IMR-90 (cell line): Measurements from ENCODE around the gene ZNF134. TPM values are rescaled to one million over a fixed set of nuclear protein-coding genes. Genes with fewer than 3 reads are reported as not detected.

Source experiments
- ATAC-seq: fragments of 200-7000 bp; cut with Tn5 transposase; 2 replicates; pipeline ENCODE4 v1.9.1; 2020; ENCODE audit warnings: low read depth, mild to moderate bottlenecking, moderate library complexity
- BruUV-seq: library from RNA; stranded (reverse); fragments of 400-500 nt; replicated peaks from 2 replicates; lab custom pipeline; 2021; lab: Mats Ljungman, UMichigan
- CTCF ChIA-PET: fragments of 300-600 bp; formaldehyde crosslinking; extraction: SDS; loops from one replicate; lab custom pipeline; 2021; ENCODE audit warnings: antibody characterized with exemption; lab: Yijun Ruan, JAX
- POLR2A ChIA-PET: fragments of 300-600 bp; sonication (Branson Sonifier 250); formaldehyde crosslinking; loops from one replicate; lab custom pipeline; 2022; ENCODE audit warnings: antibody characterized with exemption; ENCODE audit not compliant: unreplicated experiment; lab: Charles Lee
- DNase-seq: peaks from one replicate; pipeline ENCODE4 v3.0.0; 2013
- H2AFZ ChIP-seq: replicated peaks from 2 replicates; pipeline ENCODE3; 2013; ENCODE audit warnings: low read length, mild to moderate bottlenecking; ENCODE audit not compliant: poor library complexity
- H2AK5ac ChIP-seq: 2 replicates; pipeline ENCODE4 v1.6.1; 2013; ENCODE audit warnings: low read depth, low read length, inconsistent platforms
- H2AK9ac ChIP-seq: replicated peaks from 2 replicates; pipeline ENCODE3; 2013; ENCODE audit warnings: mild to moderate bottlenecking, low read depth, low read length, moderate library complexity; ENCODE audit not compliant: poor library complexity
- H2BK120ac ChIP-seq: 2 replicates; pipeline ENCODE4 v1.6.1; 2013; ENCODE audit warnings: low read depth, low read length, inconsistent platforms
- H2BK15ac ChIP-seq: 3 replicates; pipeline ENCODE4 v1.6.1; 2013; ENCODE audit warnings: low read depth, low read length, inconsistent platforms
- H2BK20ac ChIP-seq: 2 replicates; pipeline ENCODE4 v1.6.1; 2013; ENCODE audit warnings: low read depth, mild to moderate bottlenecking, inconsistent platforms, low read length, moderate library complexity
- H2BK5ac ChIP-seq: 2 replicates; pipeline ENCODE4 v1.6.1; 2013; ENCODE audit warnings: mild to moderate bottlenecking, low read depth, low read length, inconsistent platforms; ENCODE audit not compliant: poor library complexity, severe bottlenecking
- H3K14ac ChIP-seq: replicated peaks from 2 replicates; pipeline ENCODE4 v1.6.1; 2013; ENCODE audit warnings: low read depth, low read length, inconsistent platforms
- H3K18ac ChIP-seq: 2 replicates; pipeline ENCODE4 v1.6.1; 2013; ENCODE audit warnings: low read depth, low read length, control low read depth
- H3K23ac ChIP-seq: 2 replicates; pipeline ENCODE4 v1.6.1; 2013; ENCODE audit warnings: low read depth, low read length, inconsistent platforms
- H3K27ac ChIP-seq: 2 replicates; pipeline ENCODE4 v1.5.1; 2013; ENCODE audit warnings: mild to moderate bottlenecking, control low read depth, low read length; ENCODE audit not compliant: insufficient read depth
- H3K27me3 ChIP-seq: 2 replicates; pipeline ENCODE4 v1.6.1; 2013; ENCODE audit warnings: low read length; ENCODE audit not compliant: control insufficient read depth, insufficient read depth
- H3K36me3 ChIP-seq: 2 replicates; pipeline ENCODE4 v1.6.1; 2013; ENCODE audit warnings: low read length, mixed read lengths; ENCODE audit not compliant: control insufficient read depth, insufficient read depth
- H3K4ac ChIP-seq: 2 replicates; pipeline ENCODE4 v1.6.1; 2013; ENCODE audit warnings: low read depth, low read length, inconsistent platforms
- H3K4me1 ChIP-seq: 2 replicates; pipeline ENCODE4 v1.6.1; 2013; ENCODE audit warnings: low read length, mixed read lengths; ENCODE audit not compliant: control insufficient read depth, insufficient read depth
- H3K4me2 ChIP-seq: 2 replicates; pipeline ENCODE4 v1.6.1; 2013; ENCODE audit warnings: low read depth, mild to moderate bottlenecking, control low read depth, low read length, moderate library complexity
- H3K4me3 ChIP-seq: 2 replicates; pipeline ENCODE4 v1.5.1; 2013; ENCODE audit warnings: low read depth, mild to moderate bottlenecking, control low read depth, low read length, moderate library complexity; ENCODE audit not compliant: insufficient read depth
- H3K56ac ChIP-seq: 2 replicates; pipeline ENCODE4 v1.6.1; 2013; ENCODE audit warnings: low read length, inconsistent platforms; ENCODE audit not compliant: insufficient read depth; ENCODE audit errors: extremely low read depth
- H3K79me1 ChIP-seq, 2 experiments: 2 replicates each; pipeline ENCODE4 v1.6.1; 2013; ENCODE audit warnings: low read length in 2 of 2, inconsistent platforms in 1 of 2, low read depth in 1 of 2
- H3K9ac ChIP-seq: 2 replicates; pipeline ENCODE4 v1.6.1; 2013; ENCODE audit warnings: low read depth, low read length, control low read depth
- H3K9me1 ChIP-seq: 2 replicates; pipeline ENCODE4 v1.6.1; 2013; ENCODE audit warnings: low read length, inconsistent platforms; ENCODE audit not compliant: insufficient read depth
- H3K9me3 ChIP-seq: 2 replicates; pipeline ENCODE4 v1.6.1; 2013; ENCODE audit warnings: low read length; ENCODE audit not compliant: control insufficient read depth, insufficient read depth
- H4K20me1 ChIP-seq: 2 replicates; pipeline ENCODE4 v1.6.1; 2013; ENCODE audit warnings: low read length, inconsistent platforms; ENCODE audit not compliant: insufficient read depth
- H4K5ac ChIP-seq: 2 replicates; pipeline ENCODE4 v1.6.1; 2013; ENCODE audit warnings: mild to moderate bottlenecking, low read depth, low read length, control low read depth
- H4K8ac ChIP-seq, 2 experiments: 2 replicates each; pipeline ENCODE4 v1.6.1; 2013; ENCODE audit warnings: low read depth in 2 of 2, low read length in 2 of 2, control low read depth in 1 of 2, inconsistent platforms in 1 of 2
- H4K91ac ChIP-seq: 2 replicates; pipeline ENCODE4 v1.6.1; 2013; ENCODE audit warnings: low read depth, low read length, inconsistent platforms; ENCODE audit not compliant: insufficient read depth
- BHLHE40 ChIP-seq: fragments of 150-350 bp; IDR thresholded peaks from 2 replicates; pipeline ENCODE4 v1.6.1; 2016; ENCODE audit warnings: mild to moderate bottlenecking, low read depth, low read length
- CEBPB ChIP-seq: IDR thresholded peaks from 2 replicates; pipeline ENCODE4 v1.6.1; 2012; ENCODE audit warnings: low read depth, low read length, improper control_type of control experiment
- CHD1 ChIP-seq: IDR thresholded peaks from 2 replicates; pipeline ENCODE4 v1.6.1; 2012; ENCODE audit warnings: low read depth, low read length, improper control_type of control experiment
- FOS ChIP-seq: fragments of 150-350 bp; IDR thresholded peaks from 2 replicates; pipeline ENCODE4 v1.6.1; 2016; ENCODE audit warnings: low read depth, low read length
- MAFK ChIP-seq: IDR thresholded peaks from 2 replicates; pipeline ENCODE4 v1.6.1; 2012; ENCODE audit warnings: low read depth, low read length, improper control_type of control experiment
- MAZ ChIP-seq: IDR thresholded peaks from 2 replicates; pipeline ENCODE4 v1.6.1; 2012; ENCODE audit warnings: low read depth, mild to moderate bottlenecking, low read length, improper control_type of control experiment, moderate library complexity, borderline replicate concordance
- MXI1 ChIP-seq: IDR thresholded peaks from 2 replicates; pipeline ENCODE4 v1.6.1; 2012; ENCODE audit warnings: low read depth, mild to moderate bottlenecking, low read length, moderate library complexity, borderline replicate concordance
- NFE2L2 ChIP-seq: fragments of 150-350 bp; IDR thresholded peaks from 2 replicates; pipeline ENCODE4 v1.6.1; 2016; ENCODE audit warnings: low read depth, mild to moderate bottlenecking, low read length
- POLR2A ChIP-seq: IDR thresholded peaks from 2 replicates; pipeline ENCODE4 v1.6.1; 2012; ENCODE audit warnings: mild to moderate bottlenecking, low read depth, low read length
- RAD21 ChIP-seq: IDR thresholded peaks from 2 replicates; pipeline ENCODE4 v1.6.1; 2012; ENCODE audit warnings: low read length, improper control_type of control experiment
- RCOR1 ChIP-seq: IDR thresholded peaks from 2 replicates; pipeline ENCODE4 v1.6.1; 2012; ENCODE audit warnings: mild to moderate bottlenecking, low read length, improper control_type of control experiment; ENCODE audit not compliant: insufficient replicate concordance
- RFX5 ChIP-seq: IDR thresholded peaks from 2 replicates; pipeline ENCODE4 v1.8.0; 2012; ENCODE audit warnings: low read depth, mild to moderate bottlenecking, low read length, moderate library complexity
- SMC3 ChIP-seq: fragments of 150-350 bp; IDR thresholded peaks from 2 replicates; pipeline ENCODE4 v1.6.1; 2016; ENCODE audit warnings: low read depth, mild to moderate bottlenecking, antibody characterized with exemption, low read length, moderate library complexity
- dilution Hi-C: fragments of 300-500 bp; cut with HindIII; formaldehyde crosslinking; loops from one replicate; pipeline ENCODE4 v1.14.3; 2018; ENCODE audit warnings: low sequenced_read_pairs; ENCODE audit not compliant: unreplicated experiment
- in situ Hi-C: fragments of 300-500 bp; cut with MboI; formaldehyde crosslinking; loops from 3 replicates; pipeline ENCODE4 v1.14.3; 2019; ENCODE audit warnings: low sequenced_read_pairs, inconsistent platforms, mixed read lengths
- intact Hi-C: fragments of 100-400 bp; cut with micrococcal nuclease; formaldehyde crosslinking; loops from 2 replicates; pipeline ENCODE4 v1.10.0; 2022
- polyA plus RNA-seq, 3 experiments: library from polyadenylated mRNA; depleted of rRNA; stranded (reverse); fragments of >200 nt; gene quantifications; 2 replicates each; pipeline ENCODE4 v1.2.3, GENCODE V29; 2012; ENCODE audit warnings: low replicate concordance in 1 of 3
- total RNA-seq: library from RNA; depleted of rRNA; stranded (reverse); fragments of >200 nt; gene quantifications from 2 replicates; pipeline ENCODE4 v1.2.3, GENCODE V29; 2012
- TF ChIP-seq, protein P1 (sequence below): fragments of 150-350 bp; IDR thresholded peaks from 2 replicates; pipeline ENCODE4 v1.6.1; 2016; ENCODE audit warnings: low read depth, mild to moderate bottlenecking, low read length, moderate library complexity, borderline replicate concordance
- TF ChIP-seq, protein P2 (sequence below): conservative IDR thresholded peaks from 2 replicates; pipeline ENCODE4 v1.5.1; 2012; ENCODE audit warnings: mild to moderate bottlenecking, low read depth, low read length, improper control_type of control experiment
- TF ChIP-seq, protein P3 (sequence below): fragments of 150-350 bp; IDR thresholded peaks from 2 replicates; pipeline ENCODE4 v1.6.1; 2017; ENCODE audit warnings: mild to moderate bottlenecking, antibody characterized with exemption, low read length, low read depth

The ZNF134 gene
- total and polyA plus RNA-seq, 2 of the 4 experiments (the other 2 are of a cell fraction): 6.2 to 31.0 TPM

DNA sequence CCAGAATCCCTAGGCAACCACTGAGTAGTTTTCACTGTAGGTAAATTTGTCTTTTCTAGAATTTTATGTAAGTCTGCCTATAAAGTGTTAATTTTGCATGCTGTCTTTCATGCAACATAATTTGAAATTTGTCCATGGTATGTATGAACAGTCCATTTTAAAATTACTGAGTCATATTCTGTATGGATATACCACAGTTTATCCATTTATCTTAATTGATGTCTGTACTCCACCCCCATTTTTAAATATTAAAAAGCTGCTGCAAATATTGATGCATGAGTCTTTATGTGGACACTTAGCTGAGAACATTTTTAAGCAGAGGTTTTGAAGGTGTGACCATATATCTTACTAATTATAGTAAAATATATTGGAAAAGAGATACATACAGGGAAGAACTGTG lies 9.0 kb downstream of the ZNF134 start:
- POLR2A ChIA-PET: no interaction called here
- H4K20me1 ChIP-seq: no peaks in the 10 kb centered on the region
- no TSS peak for BruUV-seq

More for the DNA sequence above, 9.0 kb downstream of the ZNF134 start:
- Histone ChIP-seq H3K9me1 (no peaks in the 10 kb centered on the region), H4K8ac (no peak overlapping the region), H2AK9ac (no peak overlapping the region), H3K56ac (no peak overlapping the region), H2AK5ac (no peak overlapping the region), H3K4me1 (no peaks in the 10 kb centered on the region), H3K23ac (no peak overlapping the region), H3K4me3 (no peak overlapping the region), H4K5ac (no peak overlapping the region), H3K27ac (no peak overlapping the region), H2AFZ (no peak overlapping the region), H3K36me3 (peaks cover 56% of the 10 kb centered on the region), H3K27me3 (no peaks in the 10 kb centered on the region), H3K4me2 (no peak overlapping the region), H3K14ac (no peak overlapping the region), H3K79me1 (peaks cover 32 to 42% of the 10 kb centered on the region in 2 experiments), H2BK5ac (no peak overlapping the region), H3K9me3 (peaks cover 70% of the 10 kb centered on the region), H3K4ac (no peak overlapping the region), H3K9ac (no peak overlapping the region), H2BK15ac (no peak overlapping the region), H3K18ac (no peak overlapping the region), H2BK120ac (no peak overlapping the region), H2BK20ac (no peak overlapping the region), H4K91ac (no peak overlapping the region)
- CTCF ChIA-PET: no interaction called here
- no peak for DNase-seq
- in situ Hi-C loops (no loop called here), intact Hi-C loops (no loop called here), dilution Hi-C loops (no loop called here)
- TF ChIP-seq BHLHE40 (no peak), MXI1 (no peak), RAD21 (no peak), MAFK (no peak), NFE2L2 (no peak), RFX5 (no peak), CEBPB (no peak), CHD1 (no peak), POLR2A (no peak), SMC3 (no peak), RCOR1 (no peak), FOS (no peak), MAZ (no peak)
- TF ChIP-seq, protein P1, sequence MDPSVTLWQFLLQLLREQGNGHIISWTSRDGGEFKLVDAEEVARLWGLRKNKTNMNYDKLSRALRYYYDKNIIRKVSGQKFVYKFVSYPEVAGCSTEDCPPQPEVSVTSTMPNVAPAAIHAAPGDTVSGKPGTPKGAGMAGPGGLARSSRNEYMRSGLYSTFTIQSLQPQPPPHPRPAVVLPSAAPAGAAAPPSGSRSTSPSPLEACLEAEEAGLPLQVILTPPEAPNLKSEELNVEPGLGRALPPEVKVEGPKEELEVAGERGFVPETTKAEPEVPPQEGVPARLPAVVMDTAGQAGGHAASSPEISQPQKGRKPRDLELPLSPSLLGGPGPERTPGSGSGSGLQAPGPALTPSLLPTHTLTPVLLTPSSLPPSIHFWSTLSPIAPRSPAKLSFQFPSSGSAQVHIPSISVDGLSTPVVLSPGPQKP: no peak
- TF ChIP-seq, protein P2, sequence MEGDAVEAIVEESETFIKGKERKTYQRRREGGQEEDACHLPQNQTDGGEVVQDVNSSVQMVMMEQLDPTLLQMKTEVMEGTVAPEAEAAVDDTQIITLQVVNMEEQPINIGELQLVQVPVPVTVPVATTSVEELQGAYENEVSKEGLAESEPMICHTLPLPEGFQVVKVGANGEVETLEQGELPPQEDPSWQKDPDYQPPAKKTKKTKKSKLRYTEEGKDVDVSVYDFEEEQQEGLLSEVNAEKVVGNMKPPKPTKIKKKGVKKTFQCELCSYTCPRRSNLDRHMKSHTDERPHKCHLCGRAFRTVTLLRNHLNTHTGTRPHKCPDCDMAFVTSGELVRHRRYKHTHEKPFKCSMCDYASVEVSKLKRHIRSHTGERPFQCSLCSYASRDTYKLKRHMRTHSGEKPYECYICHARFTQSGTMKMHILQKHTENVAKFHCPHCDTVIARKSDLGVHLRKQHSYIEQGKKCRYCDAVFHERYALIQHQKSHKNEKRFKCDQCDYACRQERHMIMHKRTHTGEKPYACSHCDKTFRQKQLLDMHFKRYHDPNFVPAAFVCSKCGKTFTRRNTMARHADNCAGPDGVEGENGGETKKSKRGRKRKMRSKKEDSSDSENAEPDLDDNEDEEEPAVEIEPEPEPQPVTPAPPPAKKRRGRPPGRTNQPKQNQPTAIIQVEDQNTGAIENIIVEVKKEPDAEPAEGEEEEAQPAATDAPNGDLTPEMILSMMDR: no peak
- TF ChIP-seq, protein P3, sequence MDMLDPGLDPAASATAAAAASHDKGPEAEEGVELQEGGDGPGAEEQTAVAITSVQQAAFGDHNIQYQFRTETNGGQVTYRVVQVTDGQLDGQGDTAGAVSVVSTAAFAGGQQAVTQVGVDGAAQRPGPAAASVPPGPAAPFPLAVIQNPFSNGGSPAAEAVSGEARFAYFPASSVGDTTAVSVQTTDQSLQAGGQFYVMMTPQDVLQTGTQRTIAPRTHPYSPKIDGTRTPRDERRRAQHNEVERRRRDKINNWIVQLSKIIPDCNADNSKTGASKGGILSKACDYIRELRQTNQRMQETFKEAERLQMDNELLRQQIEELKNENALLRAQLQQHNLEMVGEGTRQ: no peak
- ATAC-seq: no peak
